A549 (cell line): ENCODE data around the gene ARHGAP23. TPM values are rescaled to one million over a fixed set of nuclear protein-coding genes. Genes with fewer than 3 reads are reported as not detected.
"Not testable (repeated sequence)": the region's sequence is repeated elsewhere in the genome, so short reads cannot be mapped to it uniquely, and the experiment has no call there.

Source experiments
- ATAC-seq, 2 experiments: fragments of 200-7000 bp in 1 of 2; fragments of >200 bp in 1 of 2; cut with Nextera tagmentation in 1 of 2; cut with Tn5 transposase in 1 of 2; 3 replicates each; pipeline versions ENCODE4 v1.8.0 to v1.9.1; 2018 to 2020; ENCODE audit warnings: mild to moderate bottlenecking in 1 of 2, moderate library complexity in 1 of 2
- CTCF ChIA-PET: fragments of 300-600 bp; sonication (Branson Sonifier 250); formaldehyde crosslinking; extraction: SDS; loops from one replicate; lab custom pipeline; 2021; ENCODE audit warnings: antibody characterized with exemption, inconsistent platforms; lab: Yijun Ruan, JAX
- POLR2A ChIA-PET: fragments of 350-600 bp; formaldehyde crosslinking; extraction: SDS; loops from one replicate; lab custom pipeline; 2021; ENCODE audit warnings: antibody characterized with exemption, inconsistent platforms; lab: Yijun Ruan, JAX
- DNase-seq, 2 experiments: peaks; one replicate each; pipeline versions ENCODE4 v3.0.0 to v3.0.0-alpha.2; 2011 to 2016; ENCODE audit warnings: low read depth in 1 of 2, low spot score in 1 of 2
- FAIRE-seq: peaks from 2 replicates; lab custom pipeline; 2011; peaks lifted over from hg19 to GRCh38; lab: Jason Lieb, UNC
- H3K27ac ChIP-seq, 2 experiments: fragments of >200 bp; sonication (Bioruptor Twin); formaldehyde crosslinking; 3 replicates each; pipeline ENCODE4 v1.5.1; 2016 to 2017
- H3K4me1 ChIP-seq: fragments of >200 bp; sonication (Bioruptor Twin); formaldehyde crosslinking; 3 replicates; pipeline ENCODE4 v1.6.1; 2016
- H3K4me2 ChIP-seq: fragments of >200 bp; sonication (Bioruptor Twin); formaldehyde crosslinking; 3 replicates; pipeline ENCODE4 v1.6.1; 2016
- H3K4me3 ChIP-seq: fragments of >200 bp; sonication (Bioruptor Twin); formaldehyde crosslinking; 3 replicates; pipeline ENCODE4 v1.5.1; 2016
- H3K9me3 ChIP-seq: fragments of >200 bp; sonication (Bioruptor Twin); formaldehyde crosslinking; 3 replicates; pipeline ENCODE4 v1.6.1; 2016
- ATOH8 ChIP-seq: fragments of 250-450 bp; sonication (Bioruptor Pico); IDR thresholded peaks from 2 replicates; pipeline ENCODE4 v1.5.0; 2020; ENCODE audit warnings: low read depth, mild to moderate bottlenecking, moderate library complexity
- E2F6 ChIP-seq: IDR thresholded peaks from 2 replicates; pipeline ENCODE4 v1.6.1; 2012; ENCODE audit warnings: low read depth, borderline replicate concordance
- EP300 ChIP-seq, 2 experiments: fragments of >200 bp; sonication (Bioruptor Twin); formaldehyde crosslinking; IDR thresholded peaks; 2 replicates in 1 of 2; 3 replicates in 1 of 2; pipeline ENCODE4 v1.6.1; 2016 to 2017
- FOXS1 ChIP-seq: fragments of 250-450 bp; sonication (Bioruptor Pico); IDR thresholded peaks from 2 replicates; pipeline ENCODE4 v1.5.0; 2020; ENCODE audit warnings: mild to moderate bottlenecking, moderate library complexity
- GATA3 ChIP-seq: IDR thresholded peaks from 2 replicates; pipeline ENCODE4 v1.6.1; 2012; ENCODE audit warnings: borderline replicate concordance
- HES2 ChIP-seq: fragments of >200 bp; sonication (Bioruptor Twin); formaldehyde crosslinking; IDR thresholded peaks from 2 replicates; pipeline ENCODE4 v1.6.1; 2016
- HOXB13 ChIP-seq: fragments of 250-450 bp; sonication (Bioruptor Pico); IDR thresholded peaks from 2 replicates; pipeline ENCODE4 v1.5.0; 2020; ENCODE audit warnings: low read depth, mild to moderate bottlenecking, moderate library complexity
- HOXB5 ChIP-seq: fragments of 250-450 bp; sonication (Bioruptor Pico); IDR thresholded peaks from 2 replicates; pipeline ENCODE4 v1.5.0; 2020; ENCODE audit warnings: mild to moderate bottlenecking, moderate library complexity
- JUNB ChIP-seq: fragments of >200 bp; sonication (Bioruptor Twin); formaldehyde crosslinking; IDR thresholded peaks from 2 replicates; pipeline ENCODE4 v1.6.1; 2016
- POLR2AphosphoS2 ChIP-seq: conservative IDR thresholded peaks from 2 replicates; pipeline ENCODE4 v1.6.1; 2012; ENCODE audit warnings: low read length, improper control_type of control experiment, inconsistent platforms
- TFCP2L1 ChIP-seq: fragments of 250-450 bp; sonication (Bioruptor Pico); IDR thresholded peaks from 2 replicates; pipeline ENCODE4 v1.5.0; 2021; ENCODE audit warnings: mild to moderate bottlenecking
- WGBS: methylation state at CpG from one replicate; pipeline ENCODE4 v1.1.6; 2017; ENCODE audit errors: missing lambda C conversion rate; 5-methylcytosine and 5-hydroxymethylcytosine counted together
- polyA plus RNA-seq, 4 experiments: library from polyadenylated mRNA; depleted of rRNA in 3 of 4; stranded (reverse); fragments of >200 nt; fragmentation: RNase III in 1 of 4; extraction: RNeasy Plus Mini Kit Qiagen cat#74134 plus additional on column Dnase treatment in 1 of 4; gene quantifications; 2 replicates in 3 of 4; 3 replicates in 1 of 4; pipeline ENCODE4 v1.2.3, GENCODE V29; 2011 to 2017

The ARHGAP23 gene
- polyA plus RNA-seq, 2 of the 4 experiments (the other 2 are of a cell fraction): 4.8 to 32.6 TPM

- Histone ChIP-seq H3K9me3 (no peaks in the 10 kb centered on the region), H3K4me1 (no peaks in the 10 kb centered on the region), H3K4me3 (no peak overlapping the region), H3K27ac (no peak overlapping the region), H3K4me2 (no peak overlapping the region)
- TF ChIP-seq JUNB (no peak), GATA3 (no peak), TFCP2L1 (no peak), ATOH8 (CRISPR knock-in tag) (no peak), POLR2AphosphoS2 (no peak), HOXB13 (CRISPR knock-in tag) (no peak), EP300 (IDR thresholded peaks at IDR 0.05) (no peak), E2F6 (no peak), FOXS1 (CRISPR knock-in tag) (no peak), HOXB5 (no peak), HES2 (no peak)
- ChIA-PET POLR2A (no interaction called here), CTCF (interaction anchor here (0.6 to 10.0 kb wide), 30 partner anchors 9 to 183 kb away, joined by 3 to 117 read pairs (median 6); partner anchors contain the start of gene ARHGAP23)
- ATAC-seq (no peak), FAIRE-seq (no peak), DNase-seq (no peak)
- 26% methylated on average over 2 of the region's 2 CpGs for WGBS
These were observed 56.8 kb downstream of the ARHGAP23 start for GRCh38 chr17:38485146-38485468.

GRCh38 chr17:38485681-38486298, 57.5 kb downstream of the ARHGAP23 start:
- ATAC-seq, H3K9me3 ChIP-seq, H3K27ac ChIP-seq, POLR2A ChIA-PET, H3K4me1 ChIP-seq, H3K4me2 ChIP-seq, FAIRE-seq, H3K4me3 ChIP-seq, DNase-seq: not testable (repeated sequence)
- CTCF ChIA-PET: interaction anchor here (0.6 to 10.0 kb wide), 31 partner anchors 10 to 182 kb away, joined by 3 to 117 read pairs (median 6); partner anchors contain the start of gene ARHGAP23
- 91% methylated on average over 13 of the region's 13 CpGs for WGBS

- CTCF ChIA-PET: interaction anchor here (0.9 to 10.0 kb wide), 11 partner anchors 19 to 246 kb away, joined by 4 to 128 read pairs (median 7); no protein-coding TSS in a partner anchor
- ATAC-seq: not testable (repeated sequence)
- 85% methylated on average over 17 of the region's 17 CpGs for WGBS
These were observed 61.5 kb downstream of the ARHGAP23 start for GRCh38 chr17:38489774-38490173.

GRCh38 chr17:38491346-38492066, 63.2 kb downstream of the ARHGAP23 start:
- 83% methylated on average over 19 of the region's 19 CpGs for WGBS
- H3K4me3 ChIP-seq, H3K9me3 ChIP-seq, H3K4me2 ChIP-seq, POLR2A ChIA-PET, H3K4me1 ChIP-seq, DNase-seq, FAIRE-seq, ATAC-seq: not testable (repeated sequence)
- CTCF ChIA-PET: interaction anchor here (0.5 to 5.7 kb wide), 39 partner anchors 11 to 646 kb away, joined by 3 to 128 read pairs (median 6); partner anchors contain the start of genes ARHGAP23, GPR179 and SOCS7
- H3K27ac ChIP-seq: peak overlapping the region in 1 of 2 experiments; percentile 54; a peak in 1 of 6 replicates

More at GRCh38 chr17:38489774-38490173, 61.5 kb downstream of the ARHGAP23 start:
- H3K27ac ChIP-seq, FAIRE-seq, H3K4me1 ChIP-seq, DNase-seq, H3K4me2 ChIP-seq, H3K9me3 ChIP-seq, H3K4me3 ChIP-seq, POLR2A ChIA-PET: not testable (repeated sequence)
